GM12874 (cell line): ENCODE measurements around the gene KIF21A.

Experiments used
- CTCF ChIP-seq: IDR thresholded peaks from 2 replicates; pipeline ENCODE4 v1.5.1; 2011; ENCODE audit warnings: low read depth, mild to moderate bottlenecking, control low read depth, low read length, moderate library complexity; ENCODE audit not compliant: insufficient read depth

KIF21A gene

GRCh38 chr12:39464976-39465695 is 22.2 kb upstream of the KIF21A start:
- no peak for TF ChIP-seq CTCF

GRCh38 chr12:39461059-39461458 is 18.1 kb upstream of the KIF21A start:
- no peak for TF ChIP-seq CTCF

GRCh38 chr12:39459027-39459434 is 16.1 kb upstream of the KIF21A start:
- TF ChIP-seq CTCF: no peak

GRCh38 chr12:39451977-39452376 is 9.1 kb upstream of the KIF21A start:
- no peak for TF ChIP-seq CTCF

- TF ChIP-seq CTCF: no peak
Measured at GRCh38 chr12:39448038-39448437, 5.1 kb upstream of the KIF21A start.

GRCh38 chr12:39443929-39444209 is 949 bp upstream of the KIF21A start:
- no peak for TF ChIP-seq CTCF

GRCh38 chr12:39442831-39443080 is 164 bp downstream of the KIF21A start:
- TF ChIP-seq CTCF: no peak
